Endothelial cell (in vitro differentiated cells): ENCODE data around the gene SRRM2. TPM values are rescaled to one million over a fixed set of nuclear protein-coding genes. Genes with fewer than 3 reads are reported as not detected.

ENCODE experiments used
- DNase-seq: peaks from one replicate; pipeline ENCODE4 v3.0.0; 2021; ENCODE audit warnings: low spot score
- H3K27ac Mint-ChIP-seq: one replicate; pipeline ENCODE4 v1.8.0; 2021; ENCODE audit warnings: mixed read lengths, inconsistent platforms; ENCODE audit not compliant: unreplicated experiment
- H3K27me3 Mint-ChIP-seq: one replicate; pipeline ENCODE4 v1.8.0; 2021; ENCODE audit warnings: mild to moderate bottlenecking, moderate library complexity, mixed read lengths, inconsistent platforms; ENCODE audit not compliant: unreplicated experiment
- H3K36me3 Mint-ChIP-seq: one replicate; pipeline ENCODE4 v1.8.0; 2021; ENCODE audit warnings: mild to moderate bottlenecking, low read depth, mixed read lengths, inconsistent platforms; ENCODE audit not compliant: unreplicated experiment
- H3K4me1 Mint-ChIP-seq: one replicate; pipeline ENCODE4 v1.8.0; 2021; ENCODE audit warnings: mild to moderate bottlenecking, mixed read lengths, inconsistent platforms; ENCODE audit not compliant: unreplicated experiment
- H3K4me3 Mint-ChIP-seq: one replicate; pipeline ENCODE4 v1.8.0; 2021; ENCODE audit warnings: mild to moderate bottlenecking, mixed read lengths, inconsistent platforms; ENCODE audit not compliant: unreplicated experiment
- H3K9me3 Mint-ChIP-seq: one replicate; pipeline ENCODE4 v1.8.0; 2021; ENCODE audit warnings: mixed read lengths, inconsistent platforms; ENCODE audit not compliant: unreplicated experiment
- total RNA-seq: library from RNA; stranded (reverse); fragmentation: NEBNext Ultra II Directional; extraction: Animal tissue kit (Norgen Biotek cat#: 25700); gene quantifications from one replicate; pipeline ENCODE4 v1.2.1, GENCODE V29; 2021; ENCODE audit not compliant: unreplicated experiment
- TF ChIP-seq, protein P1 (sequence below): fragments of 200-600 bp; sonication (generic); IDR thresholded peaks from one replicate; pipeline ENCODE4 v1.5.0; 2021; ENCODE audit warnings: antibody characterized with exemption; ENCODE audit not compliant: unreplicated experiment

The SRRM2 gene
- total RNA-seq, 1 donor from 2014 or later, result 456 TPM

DNA sequence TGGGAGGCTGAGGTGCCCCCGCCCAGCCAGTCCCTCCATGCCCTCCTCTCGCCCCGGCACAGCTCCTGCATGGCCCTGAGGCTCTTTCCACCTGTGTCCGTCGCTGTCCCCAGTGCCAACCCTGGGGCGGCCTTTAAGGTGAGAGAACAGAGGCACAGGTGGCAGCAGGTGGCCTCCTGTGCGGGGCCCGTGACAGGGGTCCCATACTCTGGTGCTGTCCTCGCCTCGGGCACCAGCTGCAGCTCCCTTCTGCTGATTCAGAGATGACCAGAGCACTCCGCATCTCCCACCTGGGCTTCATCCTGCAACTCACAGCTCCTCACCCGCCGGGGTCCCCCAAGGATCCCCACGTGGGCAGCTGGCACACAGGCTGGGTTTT, 40.4 kb upstream of the SRRM2 start:
- H3K27me3 Mint-ChIP-seq, result peaks cover 4% of the 10 kb centered on the region

DNA sequence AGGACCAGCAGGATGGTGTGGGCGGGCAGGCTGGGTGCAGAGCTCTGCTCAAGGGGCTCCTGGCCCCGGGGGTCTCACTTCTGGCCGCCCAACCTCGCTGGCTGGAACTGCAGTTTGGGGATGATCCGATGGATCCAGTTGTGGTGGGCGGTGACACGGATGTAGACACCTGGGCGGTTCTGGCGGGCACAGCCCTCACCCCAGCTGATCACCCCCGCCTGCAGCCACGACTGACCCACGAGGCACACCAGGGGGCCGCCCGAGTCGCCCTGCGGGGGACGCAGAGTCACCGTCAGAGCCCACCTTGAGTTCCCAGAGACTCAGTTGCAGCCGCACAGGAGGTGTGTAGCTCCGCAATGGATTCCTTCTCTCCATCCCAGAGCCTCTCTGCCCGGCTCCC, 39.9 kb upstream of the SRRM2 start:
- H3K9me3 Mint-ChIP-seq, result no peaks in the 10 kb centered on the region
- no peak overlapping the region for H3K4me3 Mint-ChIP-seq
- H3K27ac Mint-ChIP-seq, result no peak overlapping the region
- no peaks in the 10 kb centered on the region for H3K4me1 Mint-ChIP-seq
- TF ChIP-seq, protein P1, sequence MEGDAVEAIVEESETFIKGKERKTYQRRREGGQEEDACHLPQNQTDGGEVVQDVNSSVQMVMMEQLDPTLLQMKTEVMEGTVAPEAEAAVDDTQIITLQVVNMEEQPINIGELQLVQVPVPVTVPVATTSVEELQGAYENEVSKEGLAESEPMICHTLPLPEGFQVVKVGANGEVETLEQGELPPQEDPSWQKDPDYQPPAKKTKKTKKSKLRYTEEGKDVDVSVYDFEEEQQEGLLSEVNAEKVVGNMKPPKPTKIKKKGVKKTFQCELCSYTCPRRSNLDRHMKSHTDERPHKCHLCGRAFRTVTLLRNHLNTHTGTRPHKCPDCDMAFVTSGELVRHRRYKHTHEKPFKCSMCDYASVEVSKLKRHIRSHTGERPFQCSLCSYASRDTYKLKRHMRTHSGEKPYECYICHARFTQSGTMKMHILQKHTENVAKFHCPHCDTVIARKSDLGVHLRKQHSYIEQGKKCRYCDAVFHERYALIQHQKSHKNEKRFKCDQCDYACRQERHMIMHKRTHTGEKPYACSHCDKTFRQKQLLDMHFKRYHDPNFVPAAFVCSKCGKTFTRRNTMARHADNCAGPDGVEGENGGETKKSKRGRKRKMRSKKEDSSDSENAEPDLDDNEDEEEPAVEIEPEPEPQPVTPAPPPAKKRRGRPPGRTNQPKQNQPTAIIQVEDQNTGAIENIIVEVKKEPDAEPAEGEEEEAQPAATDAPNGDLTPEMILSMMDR, result no peak
- peaks cover 4% of the 10 kb centered on the region for H3K27me3 Mint-ChIP-seq
- peaks cover 10% of the 10 kb centered on the region for H3K36me3 Mint-ChIP-seq
- no peak for DNase-seq

More for the DNA sequence above, 40.4 kb upstream of the SRRM2 start:
- no peak for DNase-seq
- TF ChIP-seq, protein P1, result no peak
- Mint-ChIP-seq H3K27ac (no peak overlapping the region), H3K9me3 (no peaks in the 10 kb centered on the region), H3K4me1 (no peaks in the 10 kb centered on the region), H3K36me3 (peaks cover 10% of the 10 kb centered on the region), H3K4me3 (no peak overlapping the region)

DNA sequence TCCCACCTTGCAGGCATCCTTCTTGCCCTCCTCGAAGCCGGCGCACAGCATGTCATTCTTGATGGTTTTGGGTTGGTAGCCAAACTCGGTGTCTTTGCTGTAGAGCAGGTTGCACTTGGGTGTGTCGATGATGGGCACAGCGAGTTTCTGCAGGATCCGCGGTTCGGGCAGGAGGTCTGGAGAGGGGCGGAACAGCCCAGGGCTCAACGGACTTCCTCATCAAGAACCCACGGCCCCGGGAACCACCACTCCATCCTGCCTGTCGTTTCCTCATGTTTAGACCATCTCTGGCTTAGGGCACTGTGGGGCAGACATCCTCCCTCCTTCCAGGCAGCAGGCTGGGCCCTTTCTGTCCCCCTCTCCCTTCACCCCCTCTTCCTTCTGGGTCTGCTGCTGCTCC, 38.9 kb upstream of the SRRM2 start:
- peaks cover 5% of the 10 kb centered on the region for H3K36me3 Mint-ChIP-seq
- no peaks in the 10 kb centered on the region for H3K4me1 Mint-ChIP-seq
- peaks cover 2% of the 10 kb centered on the region for H3K27me3 Mint-ChIP-seq
- no peaks in the 10 kb centered on the region for H3K9me3 Mint-ChIP-seq
- no peak overlapping the region for H3K4me3 Mint-ChIP-seq
- no peak overlapping the region for H3K27ac Mint-ChIP-seq
- DNase-seq, result no peak
- TF ChIP-seq, protein P1, result no peak

DNA sequence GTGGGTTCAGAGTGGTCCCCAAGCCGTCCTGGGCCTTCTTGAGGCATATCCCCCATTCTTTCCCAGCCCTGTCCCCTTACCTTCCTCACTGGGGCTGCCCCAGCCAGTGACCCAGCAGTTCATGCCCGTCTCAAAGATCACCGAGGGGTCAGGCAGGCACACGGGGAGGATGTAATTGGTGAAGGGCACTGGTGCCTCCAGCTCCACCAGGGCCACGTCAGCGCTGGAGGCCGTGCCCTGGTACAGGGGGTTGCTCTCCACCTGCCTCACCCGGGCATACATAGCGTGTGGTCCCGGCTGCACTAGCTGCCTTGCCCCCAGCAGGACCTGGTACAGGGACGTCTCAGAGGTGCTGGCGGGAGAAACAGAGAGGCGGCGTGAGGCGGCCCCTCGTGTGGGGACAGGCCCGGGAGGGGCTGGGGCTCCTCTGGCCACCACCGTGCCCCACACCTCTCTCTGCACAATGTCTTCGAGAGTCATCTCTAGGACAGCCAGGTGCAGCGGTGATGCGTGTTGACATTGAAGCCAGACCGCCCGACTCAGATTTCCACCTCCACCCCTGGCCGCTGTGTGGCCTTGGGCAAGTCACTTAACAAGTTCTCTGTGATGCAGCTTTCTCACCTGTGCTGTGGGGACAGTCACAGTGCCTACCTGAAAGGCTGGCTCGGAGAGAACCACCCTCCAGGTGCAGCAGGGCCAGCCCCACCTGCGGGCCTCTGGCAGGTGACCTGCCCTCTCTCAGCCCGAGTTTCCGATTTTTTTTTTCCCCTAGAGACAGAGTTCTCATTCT, 38.3 kb upstream of the SRRM2 start:
- Mint-ChIP-seq H3K27ac (no peak overlapping the region), H3K36me3 (peaks cover 4% of the 10 kb centered on the region), H3K27me3 (peaks cover 2% of the 10 kb centered on the region), H3K4me1 (no peaks in the 10 kb centered on the region), H3K9me3 (no peaks in the 10 kb centered on the region), H3K4me3 (no peak overlapping the region)
- DNase-seq, result no peak
- TF ChIP-seq, protein P1, result no peak

- no peaks in the 10 kb centered on the region for H3K9me3 Mint-ChIP-seq
- TF ChIP-seq, protein P1, result no peak
- no peaks in the 10 kb centered on the region for H3K4me1 Mint-ChIP-seq
- peaks cover 2% of the 10 kb centered on the region for H3K27me3 Mint-ChIP-seq
- H3K27ac Mint-ChIP-seq, result no peak overlapping the region
- peaks cover 4% of the 10 kb centered on the region for H3K36me3 Mint-ChIP-seq
- no peak overlapping the region for H3K4me3 Mint-ChIP-seq
- DNase-seq, result no peak
Measured at GRCh38 chr16:2715064-2715463, 37.4 kb upstream of the SRRM2 start.
